WI38 (cell line): ENCODE measurements around the gene POLR2H.

ENCODE experiments used
- H3K4me3 ChIP-seq: 2 replicates; pipeline ENCODE4 v1.5.1; 2011; ENCODE audit warnings: low read depth, mild to moderate bottlenecking, control low read depth, low read length
- CTCF ChIP-seq: IDR thresholded peaks from 2 replicates; pipeline ENCODE4 v1.5.1; 2012; ENCODE audit warnings: low read depth, mild to moderate bottlenecking, control low read depth, low read length

POLR2H gene

GRCh38 chr3:184328516-184328915 is 33.0 kb upstream of the POLR2H start:
- TF ChIP-seq CTCF = no peak
- no peak overlapping the region for H3K4me3 ChIP-seq

GRCh38 chr3:184332370-184333090 is 29.0 kb upstream of the POLR2H start:
- H3K4me3 ChIP-seq = no peak overlapping the region
- no peak for TF ChIP-seq CTCF

- no peak for TF ChIP-seq CTCF
- H3K4me3 ChIP-seq = no peak overlapping the region
Measured at GRCh38 chr3:184333190-184333589, 28.3 kb upstream of the POLR2H start.

- no peak for TF ChIP-seq CTCF
- H3K4me3 ChIP-seq = no peak overlapping the region
Measured at GRCh38 chr3:184333700-184334099, 27.8 kb upstream of the POLR2H start.

GRCh38 chr3:184334470-184335158 is 26.9 kb upstream of the POLR2H start:
- no peak overlapping the region for H3K4me3 ChIP-seq
- no peak for TF ChIP-seq CTCF

- TF ChIP-seq CTCF = no peak
- H3K4me3 ChIP-seq = peak overlapping the region; percentile 66
Measured at GRCh38 chr3:184335291-184335660, 26.2 kb upstream of the POLR2H start.

- no peak for TF ChIP-seq CTCF
- H3K4me3 ChIP-seq = peak overlapping the region; percentile 66
Measured at GRCh38 chr3:184335661-184336546, 25.6 kb upstream of the POLR2H start.
